ENCODE results near the gene HTRA2.
A peak's percentile ranks its signal among the peaks of the same experiment; 100 is the strongest.

HTRA2 gene

DNA sequence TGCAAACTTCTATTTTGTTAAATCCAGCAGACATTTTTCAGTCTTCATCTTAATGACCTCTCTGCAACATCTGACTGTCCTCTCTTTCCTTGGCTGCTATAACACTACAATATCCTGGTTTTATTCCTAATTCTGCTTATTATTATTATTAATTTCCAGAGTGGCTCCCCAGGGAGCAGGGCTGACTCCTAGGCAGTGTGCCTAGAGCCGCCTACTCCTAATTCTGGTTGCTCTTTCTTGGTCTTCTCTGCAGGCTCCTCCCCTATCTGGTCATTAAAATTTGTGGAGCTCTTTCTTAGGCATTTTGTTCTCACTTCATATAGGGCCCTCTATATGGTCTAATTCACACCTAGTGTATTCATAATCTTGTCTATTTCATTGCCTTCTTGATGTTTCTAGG lies 13.2 kb downstream of the HTRA2 start:
- no peak for DNase-seq (ENCODE audit: low read depth in 2 of 2)

DNA sequence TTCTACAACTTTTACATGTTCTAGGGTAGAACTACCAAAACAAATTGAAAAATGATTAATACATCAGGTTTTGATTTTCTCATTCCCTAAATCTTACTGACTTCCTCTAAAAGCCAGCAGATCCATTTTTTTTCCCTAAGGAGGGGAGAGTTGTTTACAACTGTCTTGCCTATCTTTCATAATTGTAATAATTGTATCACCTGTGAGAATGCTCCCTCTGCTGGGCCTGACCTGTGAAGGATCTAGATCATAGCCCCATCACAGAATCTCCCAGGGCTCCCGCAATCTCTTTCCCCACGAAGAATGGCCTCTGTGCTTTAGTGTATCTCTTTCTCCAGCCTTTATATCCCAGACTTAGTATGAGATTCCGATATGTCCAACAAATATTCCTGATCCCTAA lies 14.9 kb downstream of the HTRA2 start:
- DNase-seq (ENCODE audit: low read depth in 2 of 2) = no peak

DNA sequence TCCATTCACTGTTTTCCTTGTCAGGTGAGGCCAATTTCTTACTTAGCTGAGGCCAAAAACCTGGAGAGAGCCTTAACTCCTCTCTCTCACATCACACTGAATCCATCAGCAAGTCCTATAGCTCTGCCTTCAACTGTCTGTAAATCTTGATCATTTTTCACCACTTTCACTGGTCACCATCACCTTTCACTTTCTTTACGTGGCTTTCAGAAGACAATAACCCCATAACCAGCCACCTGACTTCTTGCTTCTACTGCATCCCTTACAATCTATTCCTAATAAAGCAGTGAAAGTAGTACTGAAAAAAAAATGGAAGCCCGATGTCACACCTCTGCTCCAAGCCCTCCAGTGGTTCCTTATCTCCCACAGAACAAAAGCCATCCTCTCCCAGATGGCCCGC lies 16.3 kb downstream of the HTRA2 start:
- no peak for DNase-seq (ENCODE audit: low read depth in 2 of 2)

DNA sequence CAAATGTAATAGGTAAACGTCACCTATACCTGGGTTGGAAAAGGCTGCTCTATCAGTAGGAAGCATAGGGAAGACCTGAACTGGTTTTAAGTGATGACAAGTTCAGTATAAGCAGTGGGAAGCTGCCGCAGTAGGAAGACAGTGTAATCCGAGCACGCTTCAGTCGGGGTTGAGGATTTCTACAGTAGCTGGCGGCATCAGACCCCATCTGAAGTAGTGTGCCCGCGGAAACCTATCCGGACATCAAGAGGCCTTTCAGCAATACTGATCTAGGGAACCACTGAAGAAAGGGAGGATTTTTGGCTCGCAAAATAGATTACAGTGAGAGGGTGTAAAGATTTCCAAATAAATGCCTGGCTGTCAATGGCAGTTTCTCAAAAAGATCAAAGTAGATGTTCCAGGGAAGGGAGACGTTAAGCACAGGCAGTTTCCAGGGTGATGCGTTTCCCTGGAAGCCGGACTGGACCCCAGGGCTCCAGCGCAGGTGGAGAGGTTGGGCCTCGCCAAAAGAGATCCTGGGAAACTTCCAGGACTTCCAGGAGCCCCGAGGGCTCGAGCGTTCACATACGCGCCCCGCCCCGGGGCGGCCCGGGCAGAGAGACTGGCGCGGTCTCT lies 18.7 kb downstream of the HTRA2 start:
- no peak for DNase-seq (ENCODE audit: low read depth in 2 of 2)

DNA sequence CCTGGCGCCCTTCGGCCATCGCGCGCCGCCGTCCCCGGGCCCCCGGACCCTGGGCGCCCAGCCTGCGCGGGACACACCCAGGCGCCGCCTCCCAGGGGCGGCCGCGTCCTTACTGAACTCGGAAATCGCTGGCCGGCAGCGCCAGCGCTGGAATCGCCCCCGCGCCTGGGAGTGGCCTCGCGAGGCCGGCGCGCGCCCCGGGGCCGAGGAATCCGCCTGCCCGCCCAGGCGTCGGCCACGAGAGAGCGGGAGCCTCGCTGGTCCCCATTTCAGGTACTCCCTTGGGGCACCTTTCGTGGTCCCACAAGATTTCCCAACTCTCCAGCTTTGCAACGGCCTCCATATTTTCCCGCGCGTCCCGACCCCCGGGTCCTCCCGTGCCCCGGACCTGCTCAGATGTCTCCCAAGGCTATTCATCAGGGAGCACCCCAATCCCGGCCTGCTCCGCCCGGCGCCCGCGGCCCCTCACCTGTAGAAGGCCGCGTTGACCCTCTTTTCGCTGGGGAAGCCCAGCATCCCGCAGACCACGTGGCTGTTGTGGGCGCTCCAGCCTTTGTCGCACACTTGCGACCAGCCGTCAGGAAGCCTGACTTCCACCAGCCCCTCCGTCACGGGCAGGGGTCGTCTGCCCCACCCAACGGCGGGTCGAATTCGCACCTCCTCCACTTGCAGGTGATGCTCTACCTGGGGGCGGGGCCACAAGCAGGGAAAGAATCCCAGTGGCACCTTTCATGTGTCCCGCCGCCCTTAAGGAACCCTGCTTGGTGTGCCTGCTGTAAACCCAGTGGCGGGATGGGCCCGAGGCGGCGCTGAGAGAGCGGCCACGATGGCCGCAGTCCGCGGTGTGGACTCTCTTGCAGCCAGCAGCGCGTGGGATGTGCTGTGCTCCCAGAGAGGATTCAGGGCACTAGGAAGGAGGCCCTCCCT lies 19.4 kb downstream of the HTRA2 start:
- DNase-seq (ENCODE audit: low read depth in 2 of 2) = no peak

DNA sequence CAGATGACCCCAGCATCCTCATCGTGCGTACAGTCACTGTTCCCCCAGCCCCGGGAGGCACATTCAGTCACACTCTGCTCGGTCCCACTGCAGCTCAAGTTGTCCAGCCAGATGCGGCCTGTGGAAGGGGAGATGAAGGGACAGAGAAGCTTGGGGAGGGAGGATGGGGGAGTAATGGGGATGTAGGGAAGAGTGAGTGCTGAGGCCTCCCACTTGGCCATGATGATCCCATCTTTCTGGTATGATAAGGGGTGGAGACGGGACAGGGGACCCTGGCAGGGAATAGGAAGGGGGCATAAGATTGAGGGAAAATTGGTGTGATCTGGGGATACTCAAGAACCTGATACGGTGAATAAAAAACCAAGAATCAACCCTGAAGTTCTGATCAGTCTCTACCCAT lies 20.5 kb downstream of the HTRA2 start:
- no peak for DNase-seq (ENCODE audit: low read depth in 2 of 2)

DNA sequence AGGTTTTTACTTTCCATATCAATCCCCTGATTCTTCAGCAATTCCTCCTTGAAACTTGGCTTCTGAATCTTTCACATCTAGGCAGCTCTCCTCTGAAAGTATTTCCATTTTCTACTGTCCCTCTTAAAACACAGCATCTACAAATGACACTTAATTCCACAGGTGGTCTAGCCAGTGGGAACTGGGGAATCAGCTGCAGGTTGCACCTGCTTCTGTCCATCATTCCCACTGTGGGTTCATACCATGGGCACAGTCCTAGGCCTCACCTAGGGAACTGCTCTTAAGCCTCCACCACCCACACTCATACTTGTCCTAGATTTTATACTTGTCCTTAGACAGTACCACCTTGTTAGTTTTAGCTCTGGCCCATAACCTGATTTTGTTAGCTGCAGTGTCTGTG lies 21.8 kb downstream of the HTRA2 start:
- no peak for DNase-seq (ENCODE audit: low read depth in 2 of 2)

DNA sequence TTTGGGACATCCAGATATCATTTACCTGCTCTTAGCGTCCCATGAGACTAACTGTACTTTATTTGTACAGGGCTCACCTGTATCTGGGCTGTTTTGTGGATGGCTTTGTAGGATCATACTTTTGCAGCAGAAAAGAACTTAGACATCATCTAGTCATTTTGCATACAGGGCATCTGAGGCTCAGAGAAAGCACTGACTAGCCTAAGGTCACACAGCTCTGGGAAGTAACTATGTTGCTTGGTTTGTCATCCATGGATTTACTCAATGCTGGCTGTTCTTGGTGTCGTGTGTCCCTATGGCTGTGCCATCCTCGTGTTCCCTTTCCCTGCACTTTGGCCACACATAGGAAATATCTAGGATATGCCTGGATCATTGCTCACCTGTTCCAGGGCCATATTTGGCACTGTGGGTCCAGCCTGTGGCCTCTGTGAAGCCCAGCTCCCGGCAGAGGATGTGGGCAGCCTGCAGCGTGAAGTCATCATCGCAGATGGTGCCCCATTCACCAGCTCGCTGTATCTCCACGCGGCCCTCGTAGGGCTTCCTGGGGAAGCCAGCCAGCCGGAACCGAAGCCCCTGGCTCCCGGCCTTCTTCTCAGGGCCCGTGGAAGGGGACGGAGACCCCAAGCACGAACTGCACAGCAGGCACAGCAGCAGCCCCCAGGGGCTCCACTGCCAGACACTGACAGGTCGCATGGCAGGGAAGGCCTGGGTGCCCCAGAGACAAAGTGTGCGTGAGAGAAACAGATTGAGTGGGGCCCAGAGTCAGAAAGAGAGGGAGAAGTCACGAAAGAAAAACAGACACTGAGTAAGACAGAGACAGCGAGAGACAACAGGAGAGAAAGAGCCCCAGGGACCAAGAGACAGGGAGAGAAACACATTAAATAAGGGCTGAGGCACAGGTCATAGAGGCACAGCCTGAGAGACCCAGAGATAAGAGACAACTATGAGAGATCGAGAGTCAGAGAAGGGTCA lies 22.5 kb downstream of the HTRA2 start:
- no peak for DNase-seq (ENCODE audit: low read depth in 2 of 2)

DNA sequence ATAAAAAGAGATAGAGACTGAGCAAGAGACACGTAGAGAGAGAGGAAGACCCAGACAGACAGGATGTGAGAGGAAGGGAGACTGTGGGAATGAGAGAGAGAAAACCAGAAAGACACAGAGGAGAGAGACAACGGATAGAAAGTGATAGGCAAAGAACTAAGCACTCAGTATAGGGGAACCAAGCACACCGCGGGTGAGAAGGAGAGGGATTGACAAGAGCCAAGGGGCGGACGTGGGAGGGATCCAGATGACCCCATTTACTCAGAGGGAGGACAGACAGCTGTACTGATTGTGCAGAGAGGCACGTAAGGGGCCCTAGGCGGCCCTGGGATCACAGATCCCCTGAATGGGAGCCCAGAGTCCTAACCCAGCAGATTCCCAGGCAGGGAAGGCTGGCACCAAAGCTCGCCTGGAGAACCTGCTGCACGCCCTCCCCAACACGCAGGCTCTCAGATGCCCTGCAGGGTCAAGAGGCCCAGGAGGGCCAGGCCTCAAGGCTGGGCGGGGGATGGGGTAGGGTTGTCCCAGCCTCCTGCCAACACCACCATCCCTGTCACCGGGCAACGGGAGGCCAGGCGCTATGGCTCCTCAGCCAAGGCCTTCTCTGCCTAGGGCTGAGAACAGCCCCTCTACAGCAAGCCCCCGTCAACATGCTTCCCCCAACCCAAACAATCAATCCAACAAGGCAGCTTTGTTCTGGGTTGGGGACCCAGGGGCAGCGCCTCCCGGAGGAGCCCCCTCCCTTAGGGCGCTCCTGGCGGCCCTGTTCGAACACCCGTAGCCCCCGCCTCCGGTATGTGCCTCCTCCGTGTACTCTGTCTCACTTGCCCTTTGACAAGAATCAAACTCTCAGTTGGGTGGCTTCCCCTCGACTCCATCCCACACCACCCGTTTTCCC lies 23.4 kb downstream of the HTRA2 start:
- DNase-seq (ENCODE audit: low read depth in 2 of 2) = no peak

DNA sequence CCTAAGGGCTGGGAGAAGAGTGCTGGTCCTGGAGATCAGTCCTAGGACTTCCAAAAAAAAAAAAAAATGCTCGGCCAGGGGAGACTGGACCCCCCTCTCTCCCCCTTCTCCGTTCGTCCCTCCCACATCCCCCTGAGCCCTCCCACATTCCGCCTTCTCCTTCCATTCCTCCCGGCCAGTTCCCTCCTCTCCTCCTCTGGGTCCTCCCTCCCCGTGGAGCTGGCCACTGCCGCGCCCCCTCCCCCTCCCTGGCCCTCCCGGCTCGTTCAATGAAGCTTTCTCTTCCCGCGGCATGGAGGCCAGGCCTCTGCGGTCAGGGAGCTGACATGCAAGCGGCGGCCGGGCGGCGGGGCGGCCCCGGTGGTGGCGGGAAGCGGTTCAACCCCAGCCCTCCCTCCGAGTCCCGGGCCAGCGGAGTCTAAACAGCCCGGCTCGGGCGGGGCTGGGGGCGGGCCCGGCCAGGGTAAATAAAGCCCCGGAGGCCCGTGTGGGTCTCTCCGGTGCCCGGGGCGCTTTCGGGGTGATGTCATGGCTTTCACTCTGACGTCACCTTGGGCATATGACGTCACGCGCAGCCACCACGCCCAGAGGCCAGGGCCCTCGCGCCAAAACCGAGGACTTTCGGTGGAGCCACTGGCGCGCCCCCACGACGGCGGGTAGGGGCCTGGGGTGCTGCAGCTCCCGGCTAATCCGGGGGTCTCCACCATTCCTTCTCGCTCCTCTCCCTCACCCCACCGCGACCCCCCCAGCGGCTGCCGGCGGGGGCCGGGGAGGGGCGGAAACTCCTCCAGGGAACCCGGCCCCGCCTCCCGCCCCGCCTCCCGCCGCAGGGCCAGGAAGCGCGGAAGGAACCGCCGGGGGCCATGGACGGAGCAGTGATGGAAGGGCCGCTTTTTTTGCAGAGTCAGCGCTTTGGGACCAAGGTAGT lies 24.4 kb downstream of the HTRA2 start, which contains the start of the genes DOK1 and LOXL3:
Gene DOK1, plus strand, starts transcription at position 829 of the 928 bp plus-strand sequence. Its CDS starts 35 bp downstream, at position 864.
Gene LOXL3, minus strand, starts transcription at position 51 of the 928 bp plus-strand sequence. CDS start 1,308 bp downstream, outside the sequence.
- DNase-seq (ENCODE audit: low read depth in 2 of 2) = peak; percentile 63 to 65

DNA sequence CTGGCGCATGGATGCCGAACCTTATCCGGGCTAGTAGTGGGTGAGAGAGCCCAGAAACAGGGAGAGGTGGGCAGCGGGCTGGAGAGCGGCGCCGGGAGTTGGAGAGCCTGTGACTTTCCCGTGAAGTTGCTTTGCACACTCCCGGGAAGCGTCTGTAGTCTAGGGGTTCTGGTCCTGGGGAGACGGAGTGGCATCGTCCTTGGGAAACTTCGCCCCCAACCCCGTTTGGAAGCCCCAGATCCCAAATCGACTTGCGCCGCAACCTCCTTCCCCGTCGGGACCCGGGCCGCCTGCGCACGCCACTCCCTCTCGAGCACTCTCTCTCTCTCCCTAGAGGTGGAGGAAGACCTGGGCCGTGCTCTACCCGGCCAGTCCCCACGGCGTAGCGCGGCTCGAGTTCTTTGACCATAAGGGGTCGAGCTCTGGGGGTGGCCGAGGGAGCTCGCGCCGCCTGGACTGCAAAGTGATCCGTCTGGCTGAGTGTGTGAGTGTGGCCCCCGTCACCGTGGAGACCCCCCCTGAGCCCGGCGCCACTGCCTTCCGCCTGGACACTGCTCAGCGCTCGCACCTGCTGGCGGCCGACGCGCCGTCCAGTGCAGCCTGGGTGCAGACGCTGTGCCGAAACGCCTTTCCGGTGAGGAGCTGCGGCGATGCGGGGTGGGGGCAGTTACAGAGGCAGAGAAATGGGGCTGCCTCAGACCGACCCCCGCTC lies 25.2 kb downstream of the HTRA2 start:
- DNase-seq (ENCODE audit: low read depth in 2 of 2) = peak in 1 of 2 donors; percentile 12

DNA sequence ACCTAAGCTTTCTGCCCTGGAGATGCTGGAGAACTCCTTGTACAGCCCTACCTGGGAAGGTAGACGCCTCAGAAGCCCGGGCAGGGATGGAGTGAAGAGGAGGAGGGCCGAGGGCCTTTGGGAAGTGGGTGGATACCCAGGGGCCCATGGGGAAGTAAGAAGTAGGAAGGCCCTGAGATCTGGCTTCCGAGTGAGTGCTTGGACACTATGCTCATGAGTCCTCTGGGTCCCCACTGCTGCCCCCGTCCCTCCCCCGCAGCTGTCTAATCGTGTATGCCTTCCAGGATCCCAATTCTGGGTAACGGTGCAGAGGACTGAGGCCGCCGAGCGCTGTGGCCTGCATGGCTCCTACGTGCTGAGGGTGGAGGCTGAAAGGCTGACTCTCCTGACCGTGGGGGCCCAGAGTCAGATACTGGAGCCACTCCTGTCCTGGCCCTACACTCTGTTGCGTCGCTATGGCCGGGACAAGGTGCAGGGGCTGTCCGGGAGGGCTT lies 25.9 kb downstream of the HTRA2 start:
- DNase-seq (ENCODE audit: low read depth in 2 of 2) = no peak

DNA sequence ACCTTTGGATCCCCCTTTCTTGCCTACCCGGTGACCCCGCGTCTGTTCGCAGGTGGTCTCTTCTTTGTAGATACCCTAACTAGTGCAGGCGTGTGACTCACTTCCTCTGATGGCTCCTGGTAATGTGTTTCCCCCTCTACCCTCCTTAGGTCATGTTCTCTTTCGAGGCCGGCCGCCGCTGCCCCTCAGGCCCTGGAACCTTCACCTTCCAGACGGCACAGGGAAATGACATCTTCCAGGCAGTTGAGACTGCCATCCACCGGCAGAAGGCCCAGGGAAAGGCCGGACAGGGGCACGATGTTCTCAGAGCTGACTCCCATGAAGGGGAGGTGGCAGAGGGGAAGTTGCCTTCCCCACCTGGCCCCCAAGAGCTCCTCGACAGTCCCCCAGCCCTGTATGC lies 26.4 kb downstream of the HTRA2 start:
- DNase-seq (ENCODE audit: low read depth in 2 of 2) = no peak

DNA sequence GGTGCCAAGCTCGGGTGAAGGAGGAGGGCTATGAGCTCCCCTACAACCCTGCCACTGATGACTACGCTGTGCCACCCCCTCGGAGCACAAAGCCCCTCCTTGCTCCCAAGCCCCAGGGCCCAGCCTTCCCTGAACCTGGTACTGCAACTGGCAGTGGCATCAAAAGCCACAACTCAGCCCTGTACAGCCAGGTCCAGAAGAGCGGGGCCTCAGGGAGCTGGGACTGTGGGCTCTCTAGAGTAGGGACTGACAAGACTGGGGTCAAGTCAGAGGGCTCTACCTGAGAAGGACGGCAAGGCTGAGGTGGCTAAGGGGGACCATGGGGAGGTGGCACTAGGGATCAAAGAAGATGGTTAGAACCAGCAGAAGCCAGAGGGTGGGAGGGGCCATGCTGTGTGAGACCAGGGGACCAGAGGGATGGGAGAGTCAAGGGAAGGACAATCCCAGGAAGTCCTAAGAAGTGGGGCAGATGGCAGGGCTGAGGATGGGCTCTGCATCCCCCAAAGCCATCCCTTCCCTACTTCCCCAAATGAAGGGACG lies 27.2 kb downstream of the HTRA2 start:
- DNase-seq (ENCODE audit: low read depth in 2 of 2) = no peak

DNA sequence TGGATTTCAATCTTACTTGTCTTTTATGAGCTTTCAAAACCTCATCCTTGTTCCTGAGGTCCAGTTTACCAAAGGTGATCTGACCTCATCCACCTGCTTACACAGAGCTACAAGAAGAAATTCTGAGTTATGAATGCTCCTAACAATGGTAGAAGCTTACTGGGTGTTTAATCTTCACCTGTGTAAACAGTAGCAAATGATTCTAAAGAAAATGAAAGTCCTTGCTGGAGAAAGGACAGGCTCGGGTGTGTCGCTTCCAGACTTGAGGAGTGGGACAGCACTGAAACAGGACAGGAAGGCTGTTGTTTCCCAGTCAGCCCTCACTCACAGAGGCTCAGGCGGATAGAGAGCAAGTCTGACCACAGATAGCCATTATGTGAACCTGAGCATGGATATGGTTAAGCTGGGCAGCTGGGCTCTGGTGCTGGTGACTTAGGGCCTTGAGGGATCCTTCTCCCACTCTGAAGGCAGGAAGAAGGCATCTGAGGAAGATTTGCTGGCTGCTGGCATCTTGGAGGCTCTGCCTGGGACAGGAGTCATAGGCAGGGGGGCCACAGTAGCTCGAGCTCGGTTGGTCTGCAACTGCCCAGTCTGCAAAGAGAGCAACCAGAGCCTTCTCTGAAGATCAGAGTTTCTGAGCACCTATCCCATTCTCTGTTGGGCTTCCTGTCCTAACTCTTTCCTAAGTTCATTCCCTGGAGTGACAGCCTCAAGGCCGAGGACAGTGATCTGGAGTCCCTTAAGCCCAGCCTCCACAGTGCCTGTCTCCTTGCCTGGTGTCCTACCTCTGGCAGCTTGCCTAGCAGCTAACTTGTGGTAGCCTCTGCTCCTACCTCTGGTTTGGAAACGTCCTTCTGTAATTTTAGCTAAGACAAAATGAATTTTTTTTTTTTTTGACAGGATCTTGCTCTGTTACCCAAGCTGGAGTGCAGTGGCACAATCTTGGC lies 28.8 kb downstream of the HTRA2 start:
- DNase-seq (ENCODE audit: low read depth in 2 of 2) = no peak

DNA sequence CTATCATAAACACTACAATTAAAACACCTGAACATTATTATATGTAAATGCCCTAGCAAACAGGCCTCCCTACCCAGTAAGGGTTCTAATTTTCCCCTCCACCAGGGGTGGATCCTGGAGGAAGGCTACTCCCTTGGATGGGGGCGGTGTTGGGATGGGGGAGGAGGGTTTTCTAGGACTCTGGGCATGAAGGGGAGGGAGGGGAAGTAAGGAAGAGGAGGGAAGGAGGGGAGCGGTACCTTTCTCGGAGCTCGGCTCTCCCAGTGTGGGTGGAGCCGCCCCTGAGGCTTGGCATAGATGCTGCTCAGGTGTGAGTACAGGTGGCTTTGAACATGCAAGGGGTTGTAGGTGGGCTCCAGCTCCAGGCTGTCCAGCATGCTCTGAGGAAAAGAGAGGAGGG lies 30.2 kb downstream of the HTRA2 start:
- no peak for DNase-seq (ENCODE audit: low read depth in 2 of 2)

DNA sequence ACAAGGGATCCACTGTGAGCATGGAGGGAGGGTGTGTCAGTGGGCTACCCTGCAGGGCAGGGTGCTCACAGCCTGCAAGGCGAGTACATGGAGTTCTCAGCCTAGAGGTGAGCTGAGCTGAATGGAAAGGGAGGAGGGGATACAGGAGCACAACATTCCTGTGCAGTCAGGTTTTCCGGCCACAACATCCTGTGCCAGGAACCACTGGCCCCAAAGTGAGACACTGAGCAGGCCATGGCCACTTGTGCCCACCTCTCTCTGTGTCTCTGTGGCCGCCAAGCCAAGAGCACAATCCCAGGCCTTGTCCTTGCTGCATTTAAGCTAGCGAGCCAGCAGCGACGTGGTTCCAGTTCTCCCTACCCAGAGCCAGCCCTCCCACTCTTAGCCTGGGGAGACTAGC lies 30.9 kb downstream of the HTRA2 start:
- DNase-seq (ENCODE audit: low read depth in 2 of 2) = no peak

All from stimulated activated CD8-positive, alpha-beta memory T cell treated with anti-CD3 and anti-CD28 coated beads, Interleukin-15, amount 100 ng/mL, for 4 hours (primary cell).